H9 (cell line): ENCODE data around the gene DLG2. TPM values are rescaled to one million over a fixed set of nuclear protein-coding genes. Genes with fewer than 3 reads are reported as not detected.

Experiments used
- DNase-seq: peaks from one replicate; pipeline ENCODE4 v3.0.0-alpha.2; 2017
- H2AFZ ChIP-seq: one replicate; pipeline ENCODE4 v1.6.1; 2013; ENCODE audit warnings: mild to moderate bottlenecking, low read length, control low read depth, moderate library complexity
- H2AK5ac ChIP-seq: 2 replicates; pipeline ENCODE4 v1.6.1; 2013; ENCODE audit warnings: low read length, control low read depth, mixed read lengths; ENCODE audit not compliant: insufficient read length
- H2BK120ac ChIP-seq: one replicate; pipeline ENCODE4 v1.6.1; 2013; ENCODE audit warnings: low read depth, mild to moderate bottlenecking, low read length, control low read depth, inconsistent platforms; ENCODE audit not compliant: poor library complexity, severe bottlenecking
- H2BK12ac ChIP-seq: 2 replicates; pipeline ENCODE4 v1.6.1; 2013; ENCODE audit warnings: low read length, control low read depth, mixed read lengths, low read depth; ENCODE audit not compliant: insufficient read length
- H2BK15ac ChIP-seq: 2 replicates; pipeline ENCODE4 v1.6.1; 2013; ENCODE audit warnings: low read depth, low read length, control low read depth
- H2BK20ac ChIP-seq: one replicate; pipeline ENCODE4 v1.6.1; 2013; ENCODE audit warnings: low read depth, mild to moderate bottlenecking, low read length, control low read depth, inconsistent platforms; ENCODE audit not compliant: poor library complexity, severe bottlenecking
- H2BK5ac ChIP-seq: 2 replicates; pipeline ENCODE4 v1.6.1; 2013; ENCODE audit warnings: low read length, control low read depth, mixed read lengths; ENCODE audit not compliant: insufficient read length
- H3K14ac ChIP-seq: 2 replicates; pipeline ENCODE4 v1.6.1; 2013; ENCODE audit warnings: low read length, control low read depth; ENCODE audit not compliant: insufficient read depth
- H3K18ac ChIP-seq: 2 replicates; pipeline ENCODE4 v1.6.1; 2013; ENCODE audit warnings: low read depth, mild to moderate bottlenecking, mixed read lengths, low read length, control low read depth; ENCODE audit not compliant: insufficient read length
- H3K23ac ChIP-seq: 2 replicates; pipeline ENCODE4 v1.6.1; 2013; ENCODE audit warnings: low read length, control low read depth, mixed read lengths, low read depth; ENCODE audit not compliant: insufficient read length
- H3K23me2 ChIP-seq: 2 replicates; pipeline ENCODE4 v1.6.1; 2013; ENCODE audit warnings: low read depth, mild to moderate bottlenecking, mixed read lengths, low read length, control low read depth; ENCODE audit not compliant: insufficient read length, poor library complexity, severe bottlenecking
- H3K27ac ChIP-seq: 2 replicates; pipeline ENCODE4 v1.5.1; 2013; ENCODE audit warnings: low read length, control low read depth, mixed read lengths, low read depth; ENCODE audit not compliant: insufficient read length
- H3K27me3 ChIP-seq: 2 replicates; pipeline ENCODE4 v1.6.1; 2013; ENCODE audit warnings: low read length, control low read depth, inconsistent platforms; ENCODE audit not compliant: insufficient read depth
- H3K4ac ChIP-seq: 2 replicates; pipeline ENCODE4 v1.6.1; 2013; ENCODE audit warnings: low read depth, mild to moderate bottlenecking, control low read depth, inconsistent platforms, low read length, moderate library complexity
- H3K4me1 ChIP-seq: 2 replicates; pipeline ENCODE4 v1.6.1; 2013; ENCODE audit warnings: low read length, control low read depth, inconsistent platforms; ENCODE audit not compliant: insufficient read depth
- H3K4me2 ChIP-seq: 2 replicates; pipeline ENCODE4 v1.6.1; 2013; ENCODE audit warnings: low read length, control low read depth, mixed read lengths; ENCODE audit not compliant: insufficient read length, insufficient read depth
- H3K56ac ChIP-seq: 2 replicates; pipeline ENCODE4 v1.6.1; 2013; ENCODE audit warnings: low read depth, mild to moderate bottlenecking, mixed read lengths, low read length, control low read depth; ENCODE audit not compliant: insufficient read length
- H3K79me1 ChIP-seq: 2 replicates; pipeline ENCODE4 v1.6.1; 2013; ENCODE audit warnings: low read depth, mild to moderate bottlenecking, moderate library complexity, low read length, control low read depth, inconsistent platforms; ENCODE audit not compliant: insufficient read depth, poor library complexity, severe bottlenecking
- H3K79me2 ChIP-seq: 2 replicates; pipeline ENCODE4 v1.6.1; 2013; ENCODE audit warnings: low read length, control low read depth, inconsistent platforms; ENCODE audit not compliant: insufficient read depth
- H3K9ac ChIP-seq: 2 replicates; pipeline ENCODE4 v1.6.1; 2013; ENCODE audit warnings: low read length, control low read depth, mixed read lengths; ENCODE audit not compliant: insufficient read length; ENCODE audit errors: extremely low read depth
- H3K9me3 ChIP-seq: one replicate; pipeline ENCODE4 v1.6.1; 2013; ENCODE audit warnings: low read depth, low read length, inconsistent platforms; ENCODE audit not compliant: control insufficient read depth
- H3T11ph ChIP-seq: one replicate; pipeline ENCODE4 v1.6.1; 2013; ENCODE audit warnings: mild to moderate bottlenecking, low read length, control low read depth, inconsistent platforms
- H4K20me1 ChIP-seq: one replicate; pipeline ENCODE4 v1.6.1; 2013; ENCODE audit not compliant: control insufficient read depth, insufficient read length, insufficient read depth
- H4K5ac ChIP-seq: 2 replicates; pipeline ENCODE4 v1.6.1; 2013; ENCODE audit warnings: low read depth, mild to moderate bottlenecking, mixed read lengths, low read length, control low read depth; ENCODE audit not compliant: insufficient read length
- H4K8ac ChIP-seq: replicated peaks from 2 replicates; pipeline ENCODE4 v1.6.1; 2013; ENCODE audit warnings: low read length, control low read depth, mixed read lengths, low read depth; ENCODE audit not compliant: insufficient read length
- H4K91ac ChIP-seq: 2 replicates; pipeline ENCODE4 v1.6.1; 2013; ENCODE audit warnings: low read depth, mild to moderate bottlenecking, moderate library complexity, mixed read lengths, low read length, control low read depth; ENCODE audit not compliant: insufficient read length
- H3K27ac Mint-ChIP-seq, 3 experiments: 2 replicates in 2 of 3; 3 replicates in 1 of 3; pipeline ENCODE4 v1.8.0; 2020 to 2021; ENCODE audit warnings: mixed read lengths in 3 of 3, mild to moderate bottlenecking in 1 of 3, moderate library complexity in 1 of 3
- H3K27me3 Mint-ChIP-seq: 2 replicates; pipeline ENCODE4 v1.8.0; 2021; ENCODE audit warnings: low read depth, mild to moderate bottlenecking, moderate library complexity, mixed read lengths
- H3K36me3 Mint-ChIP-seq, 3 experiments: 2 replicates in 2 of 3; 3 replicates in 1 of 3; pipeline ENCODE4 v1.8.0; 2020 to 2021; ENCODE audit warnings: low read depth in 3 of 3, mixed read lengths in 3 of 3; ENCODE audit not compliant: insufficient read depth in 1 of 3
- H3K4me1 Mint-ChIP-seq, 2 experiments: 2 replicates each; pipeline ENCODE4 v1.8.0; 2020; ENCODE audit warnings: mixed read lengths in 2 of 2
- H3K4me3 Mint-ChIP-seq, 2 experiments: 2 replicates in 1 of 2; 3 replicates in 1 of 2; pipeline ENCODE4 v1.8.0; 2020 to 2021; ENCODE audit warnings: mild to moderate bottlenecking in 2 of 2, mixed read lengths in 2 of 2, moderate library complexity in 1 of 2
- H3K9me3 Mint-ChIP-seq, 2 experiments: 2 replicates in 1 of 2; 3 replicates in 1 of 2; pipeline ENCODE4 v1.8.0; 2020; ENCODE audit warnings: mild to moderate bottlenecking in 2 of 2, mixed read lengths in 2 of 2, moderate library complexity in 1 of 2
- CTCF ChIP-seq: fragments of 200-600 bp; sonication (generic); conservative IDR thresholded peaks from 3 replicates; pipeline ENCODE4 v1.8.0; 2021; ENCODE audit warnings: antibody characterized with exemption, mild to moderate bottlenecking
- total RNA-seq: library from RNA; stranded (reverse); gene quantifications from 2 replicates; pipeline ENCODE4 v1.2.1, GENCODE V29; 2021

The DLG2 gene
- total RNA-seq, 1 experiment from 2014 or later: 8.0 TPM

GRCh38 chr11:83554876-83555275 lies 2072.3 kb downstream of the DLG2 start:
- Histone ChIP-seq H4K91ac (no peak overlapping the region), H4K5ac (no peak overlapping the region), H2BK15ac (no peak overlapping the region), H4K8ac (no peak overlapping the region), H3K79me2 (no peaks in the 10 kb centered on the region), H2BK5ac (no peak overlapping the region), H2BK120ac (no peak overlapping the region), H3K79me1 (no peaks in the 10 kb centered on the region), H3K9me3 (no peaks in the 10 kb centered on the region), H3K56ac (no peak overlapping the region), H3K4me2 (no peak overlapping the region), H2AFZ (no peak overlapping the region), H4K20me1 (no peaks in the 10 kb centered on the region), H3K27ac (no peak overlapping the region), H2AK5ac (no peak overlapping the region), H3K27me3 (no peaks in the 10 kb centered on the region), H3K23me2 (no peaks in the 10 kb centered on the region), H3K23ac (no peak overlapping the region), H3K18ac (no peak overlapping the region), H2BK12ac (no peak overlapping the region), H3T11ph (no peak overlapping the region), H3K14ac (no peak overlapping the region), H3K4me1 (no peaks in the 10 kb centered on the region), H2BK20ac (no peak overlapping the region), H3K9ac (no peak overlapping the region), H3K4ac (no peak overlapping the region)
- Mint-ChIP-seq H3K27me3 (no peaks in the 10 kb centered on the region), H3K36me3 (no peaks in the 10 kb centered on the region), H3K27ac (peak overlapping the region in 1 of 3 experiments; percentile 1; a peak in 1 of 7 replicates), H3K9me3 (no peaks in the 10 kb centered on the region), H3K4me1 (peaks cover 5 to 10% of the 10 kb centered on the region in 2 experiments; a peak in 3 of 4 replicates), H3K4me3 (no peak overlapping the region)
- DNase-seq: no peak
- TF ChIP-seq CTCF: no peak
